Loucy (cell line): Measurements from ENCODE around the gene CAV2.

Source experiments
- H2AFZ ChIP-seq: fragments of 200-600 bp; sonication (generic); 2 replicates; pipeline ENCODE4 v1.6.0; 2016; ENCODE audit warnings: antibody characterized with exemption, mild to moderate bottlenecking, low read length, moderate library complexity
- H3F3A ChIP-seq: fragments of 200-600 bp; 2 replicates; pipeline ENCODE4 v1.6.0; 2016; ENCODE audit warnings: antibody characterized with exemption, low read depth, mild to moderate bottlenecking
- H3K27me3 ChIP-seq: fragments of 200-600 bp; sonication (generic); 2 replicates; pipeline ENCODE4 v1.6.1; 2014; ENCODE audit warnings: low read length, mild to moderate bottlenecking; ENCODE audit not compliant: insufficient read depth, poor library complexity, severe bottlenecking
- H3K36me3 ChIP-seq: fragments of 200-600 bp; sonication (generic); 2 replicates; pipeline ENCODE4 v1.6.1; 2016; ENCODE audit warnings: low read length; ENCODE audit not compliant: insufficient read depth
- H3K4me1 ChIP-seq: fragments of 200-600 bp; sonication (generic); 2 replicates; pipeline ENCODE4 v1.5.1; 2014; ENCODE audit warnings: low read length, mild to moderate bottlenecking; ENCODE audit not compliant: insufficient read depth, poor library complexity, severe bottlenecking
- H3K4me2 ChIP-seq: fragments of 200-600 bp; sonication (generic); 2 replicates; pipeline ENCODE4 v1.6.0; 2014; ENCODE audit warnings: antibody characterized with exemption, low read length, low read depth, mild to moderate bottlenecking; ENCODE audit not compliant: poor library complexity, severe bottlenecking
- H3K4me3 ChIP-seq: fragments of 200-600 bp; sonication (generic); 2 replicates; pipeline ENCODE4 v1.5.1; 2014; ENCODE audit warnings: low read length, mild to moderate bottlenecking, mixed read lengths; ENCODE audit not compliant: poor library complexity, severe bottlenecking
- H3K79me2 ChIP-seq: fragments of 200-600 bp; sonication (generic); 2 replicates; pipeline ENCODE4 v1.6.1; 2014; ENCODE audit warnings: low read length; ENCODE audit not compliant: insufficient read depth
- H3K9ac ChIP-seq: fragments of 200-600 bp; sonication (generic); 2 replicates; pipeline ENCODE4 v1.6.0; 2014; ENCODE audit warnings: mild to moderate bottlenecking, low read depth, low read length, moderate library complexity; ENCODE audit not compliant: poor library complexity, severe bottlenecking
- H3K9me2 ChIP-seq: fragments of 200-600 bp; sonication (generic); replicated peaks from 2 replicates; pipeline ENCODE4 v1.6.1; 2016; ENCODE audit warnings: low read depth, low read length, mixed read lengths
- H3K9me3 ChIP-seq: fragments of 200-600 bp; sonication (generic); 2 replicates; pipeline ENCODE4 v1.6.1; 2014; ENCODE audit warnings: mild to moderate bottlenecking, antibody characterized with exemption, low read length, low read depth; ENCODE audit not compliant: insufficient read depth
- H4K20me1 ChIP-seq: fragments of 200-600 bp; sonication (generic); 2 replicates; pipeline ENCODE4 v1.6.0; 2014; ENCODE audit warnings: antibody characterized with exemption, low read length, mild to moderate bottlenecking; ENCODE audit not compliant: insufficient read depth, poor library complexity, severe bottlenecking
- EZH2phosphoT487 ChIP-seq: fragments of 200-600 bp; IDR thresholded peaks from 2 replicates; pipeline ENCODE4 v1.6.1; 2018; ENCODE audit warnings: antibody characterized with exemption, mild to moderate bottlenecking, moderate library complexity, borderline replicate concordance
- TF ChIP-seq, protein P1 (sequence below): fragments of 200-600 bp; sonication (generic); conservative IDR thresholded peaks from 2 replicates; pipeline ENCODE4 v1.5.1; 2014; ENCODE audit warnings: mild to moderate bottlenecking, antibody characterized with exemption, low read length

Gene CAV2

GRCh38 chr7:116493449-116493848 is 6.1 kb upstream of the CAV2 start:
- Histone ChIP-seq H3K4me2 (no peak overlapping the region), H3K4me3 (no peak overlapping the region), H3K27me3 (no peaks in the 10 kb centered on the region), H3K9ac (no peak overlapping the region), H3K9me2 (no peaks in the 10 kb centered on the region), H3K4me1 (peaks cover 11% of the 10 kb centered on the region), H3F3A (no peaks in the 10 kb centered on the region), H3K79me2 (no peaks in the 10 kb centered on the region), H2AFZ (no peak overlapping the region), H3K9me3 (no peaks in the 10 kb centered on the region), H4K20me1 (no peaks in the 10 kb centered on the region), H3K36me3 (no peaks in the 10 kb centered on the region)
- TF ChIP-seq EZH2phosphoT487, result no peak
- TF ChIP-seq, protein P1, sequence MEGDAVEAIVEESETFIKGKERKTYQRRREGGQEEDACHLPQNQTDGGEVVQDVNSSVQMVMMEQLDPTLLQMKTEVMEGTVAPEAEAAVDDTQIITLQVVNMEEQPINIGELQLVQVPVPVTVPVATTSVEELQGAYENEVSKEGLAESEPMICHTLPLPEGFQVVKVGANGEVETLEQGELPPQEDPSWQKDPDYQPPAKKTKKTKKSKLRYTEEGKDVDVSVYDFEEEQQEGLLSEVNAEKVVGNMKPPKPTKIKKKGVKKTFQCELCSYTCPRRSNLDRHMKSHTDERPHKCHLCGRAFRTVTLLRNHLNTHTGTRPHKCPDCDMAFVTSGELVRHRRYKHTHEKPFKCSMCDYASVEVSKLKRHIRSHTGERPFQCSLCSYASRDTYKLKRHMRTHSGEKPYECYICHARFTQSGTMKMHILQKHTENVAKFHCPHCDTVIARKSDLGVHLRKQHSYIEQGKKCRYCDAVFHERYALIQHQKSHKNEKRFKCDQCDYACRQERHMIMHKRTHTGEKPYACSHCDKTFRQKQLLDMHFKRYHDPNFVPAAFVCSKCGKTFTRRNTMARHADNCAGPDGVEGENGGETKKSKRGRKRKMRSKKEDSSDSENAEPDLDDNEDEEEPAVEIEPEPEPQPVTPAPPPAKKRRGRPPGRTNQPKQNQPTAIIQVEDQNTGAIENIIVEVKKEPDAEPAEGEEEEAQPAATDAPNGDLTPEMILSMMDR, result no peak

DNA sequence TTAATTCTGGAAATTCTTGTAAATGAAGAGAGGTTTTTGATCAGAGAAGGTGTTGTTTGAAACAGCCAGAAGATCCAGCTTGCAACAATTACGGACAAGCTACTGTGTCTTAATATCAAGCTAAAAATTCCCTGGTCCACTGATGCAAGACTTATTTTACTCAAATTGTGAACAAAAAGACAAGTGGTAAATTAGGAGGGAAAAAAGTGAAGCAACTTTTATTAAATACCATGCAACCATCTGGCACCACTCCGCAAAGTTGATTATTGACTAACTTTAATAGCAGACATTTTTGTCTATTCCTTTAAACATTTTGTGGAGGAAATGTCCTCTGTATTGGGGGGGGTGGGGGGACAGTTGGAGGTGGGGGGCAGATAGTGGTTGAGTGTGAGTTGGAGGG is 5.1 kb upstream of the CAV2 start:
- no peak overlapping the region; the same call in 1 of the 2 replicates for H2AFZ ChIP-seq
- H3K9ac ChIP-seq, result no peak overlapping the region
- peaks cover 11% of the 10 kb centered on the region for H3K4me1 ChIP-seq
- H3K4me2 ChIP-seq, result no peak overlapping the region
- no peaks in the 10 kb centered on the region for H4K20me1 ChIP-seq
- no peaks in the 10 kb centered on the region for H3K79me2 ChIP-seq
- no peaks in the 10 kb centered on the region for H3K36me3 ChIP-seq
- no peaks in the 10 kb centered on the region for H3F3A ChIP-seq
- no peaks in the 10 kb centered on the region for H3K9me2 ChIP-seq
- H3K27me3 ChIP-seq, result no peaks in the 10 kb centered on the region
- no peaks in the 10 kb centered on the region for H3K9me3 ChIP-seq
- TF ChIP-seq, protein P1, result no peak
- TF ChIP-seq EZH2phosphoT487, result no peak
- no peak overlapping the region for H3K4me3 ChIP-seq

GRCh38 chr7:116495736-116496135 is 3.8 kb upstream of the CAV2 start:
- no peak overlapping the region for H3K4me2 ChIP-seq
- no peaks in the 10 kb centered on the region for H3K79me2 ChIP-seq
- TF ChIP-seq, protein P1, result peak; percentile 19; the same call in 1 of the 2 replicates
- no peak for TF ChIP-seq EZH2phosphoT487
- H3K9ac ChIP-seq, result no peak overlapping the region
- no peaks in the 10 kb centered on the region for H3K27me3 ChIP-seq
- no peaks in the 10 kb centered on the region for H3F3A ChIP-seq
- H2AFZ ChIP-seq, result no peak overlapping the region
- H3K4me1 ChIP-seq, result peaks cover 7% of the 10 kb centered on the region
- H3K9me3 ChIP-seq, result no peaks in the 10 kb centered on the region
- no peak overlapping the region for H3K4me3 ChIP-seq
- H3K9me2 ChIP-seq, result no peaks in the 10 kb centered on the region
- no peaks in the 10 kb centered on the region for H4K20me1 ChIP-seq
- H3K36me3 ChIP-seq, result no peaks in the 10 kb centered on the region
